Measurements from ENCODE around the gene PPARG. TPM values are rescaled to one million over a fixed set of nuclear protein-coding genes. Genes with fewer than 3 reads are reported as not detected.

The PPARG gene
- total and polyA plus RNA-seq, 2 donors (not counting 3 experiments of a cell fraction or from before 2014, with no cell fraction given): 0.15 to 1.3 TPM

GRCh38 chr3:12370758-12371157, 81.9 kb downstream of the PPARG start:
- Histone ChIP-seq H3K9me3 (replicated peaks; ENCODE audit: control insufficient read depth, insufficient read depth, low read length) (no peaks in the 10 kb centered on the region), H3K27ac (ENCODE audit: insufficient read depth, low read depth, low read length) (no peak overlapping the region), H4K20me1 (replicated peaks; ENCODE audit: control insufficient read depth, extremely low read depth, insufficient read depth, low read length) (no peaks in the 10 kb centered on the region), H3K9me1 (replicated peaks; ENCODE audit: control insufficient read depth, extremely low read depth, insufficient read depth, low read length) (no peaks in the 10 kb centered on the region), H3K27me3 (ENCODE audit: control insufficient read depth in 2 of 2, insufficient read depth in 2 of 2, low read length in 2 of 2) (peaks cover 0 to 4% of the 10 kb centered on the region in 2 experiments), H3K79me2 (ENCODE audit: control insufficient read depth, insufficient read depth, low read length) (no peaks in the 10 kb centered on the region), H3K4me2 (ENCODE audit: insufficient read depth, low read length) (no peak overlapping the region), H3K4me1 (ENCODE audit: control insufficient read depth, extremely low read depth, insufficient read depth, low read length) (no peaks in the 10 kb centered on the region), H3K36me3 (ENCODE audit: control insufficient read depth in 2 of 2, extremely low read depth in 1 of 2, insufficient read depth in 2 of 2, low read length in 2 of 2) (no peaks in the 10 kb centered on the region), H3K4me3 (replicated peaks in 1 of 3; ENCODE audit: insufficient read depth in 1 of 3, low read depth in 1 of 3, low read length in 3 of 3) (no peak overlapping the region), H3K9ac (replicated peaks; ENCODE audit: extremely low read depth, insufficient read depth, low read length) (no peak overlapping the region), H2AFZ (ENCODE audit: low read depth, low read length) (no peak overlapping the region)
- ChIA-PET CTCF (interaction anchor here (1.0 kb wide), 1 partner anchor 18 kb away, joined by 3 read pairs; no protein-coding TSS in a partner anchor), POLR2A (no interaction called here)
- dilution Hi-C loops (cut with MboI; ENCODE audit: extremely low pct_ligation_motif_present, low sequenced_read_pairs): no loop called here
- peak; percentile 14 for DNase-seq (ENCODE audit: low read depth, low spot score)
- FAIRE-seq: peak; percentile 70
- BruUV-seq (replicated peaks): no TSS peak
- intact Hi-C loops (cut with micrococcal nuclease): no loop called here
- TF ChIP-seq FOS (IDR thresholded peaks at IDR 0.05; ENCODE audit: borderline replicate concordance, insufficient read depth, low read length): peak; percentile 30
- TF ChIP-seq EZH2 (IDR thresholded peaks at IDR 0.05; ENCODE audit: borderline replicate concordance, low read depth, low read length, severe bottlenecking): no peak

- Histone ChIP-seq H3K79me2 (ENCODE audit: control insufficient read depth, insufficient read depth, low read length) (no peaks in the 10 kb centered on the region), H3K4me1 (ENCODE audit: control insufficient read depth, extremely low read depth, insufficient read depth, low read length) (no peaks in the 10 kb centered on the region), H3K4me2 (ENCODE audit: insufficient read depth, low read length) (no peak overlapping the region), H3K9me1 (replicated peaks; ENCODE audit: control insufficient read depth, extremely low read depth, insufficient read depth, low read length) (no peaks in the 10 kb centered on the region), H3K9me3 (replicated peaks; ENCODE audit: control insufficient read depth, insufficient read depth, low read length) (no peaks in the 10 kb centered on the region), H3K27ac (ENCODE audit: insufficient read depth, low read depth, low read length) (no peak overlapping the region), H3K36me3 (ENCODE audit: control insufficient read depth in 2 of 2, extremely low read depth in 1 of 2, insufficient read depth in 2 of 2, low read length in 2 of 2) (no peaks in the 10 kb centered on the region), H4K20me1 (replicated peaks; ENCODE audit: control insufficient read depth, extremely low read depth, insufficient read depth, low read length) (no peaks in the 10 kb centered on the region), H3K4me3 (replicated peaks in 1 of 3; ENCODE audit: insufficient read depth in 1 of 3, low read depth in 1 of 3, low read length in 3 of 3) (no peak overlapping the region), H3K9ac (replicated peaks; ENCODE audit: extremely low read depth, insufficient read depth, low read length) (no peak overlapping the region), H2AFZ (ENCODE audit: low read depth, low read length) (no peak overlapping the region), H3K27me3 (ENCODE audit: control insufficient read depth in 2 of 2, insufficient read depth in 2 of 2, low read length in 2 of 2) (peaks cover 0 to 4% of the 10 kb centered on the region in 2 experiments)
- ChIA-PET CTCF (interaction anchor here (1.3 kb wide), 1 partner anchor 108 kb away, joined by 3 read pairs; no protein-coding TSS in a partner anchor), POLR2A (no interaction called here)
- TF ChIP-seq POLR2A (IDR thresholded peaks at IDR 0.05; ENCODE audit: low read depth, low read length) (no peak), EZH2 (IDR thresholded peaks at IDR 0.05; ENCODE audit: borderline replicate concordance, low read depth, low read length, severe bottlenecking) (no peak), JUN (IDR thresholded peaks at IDR 0.05; ENCODE audit: borderline replicate concordance, insufficient read depth, insufficient read length, low read depth) (no peak), MYC (IDR thresholded peaks at IDR 0.05; ENCODE audit: low read depth, low read length) (no peak), GATA2 (IDR thresholded peaks at IDR 0.05; ENCODE audit: insufficient read depth, insufficient read length, low read depth, low read length) (no peak), POLR2AphosphoS5 (IDR thresholded peaks at IDR 0.05; ENCODE audit: insufficient read depth, low read depth, low read length) (no peak), CTCF (IDR thresholded peaks at IDR 0.05; ENCODE audit: extremely low read depth in 1 of 2, insufficient read depth in 1 of 2, low read depth in 1 of 2, low read length in 2 of 2) (no peak), FOS (IDR thresholded peaks at IDR 0.05; ENCODE audit: borderline replicate concordance, insufficient read depth, low read length) (no peak), MAX (IDR thresholded peaks at IDR 0.05; ENCODE audit: insufficient read depth, insufficient read length) (no peak)
- no peak for FAIRE-seq
- DNase-seq (ENCODE audit: low read depth, low spot score): no peak
- no TSS peak for BruUV-seq (replicated peaks)
- intact Hi-C loops (cut with micrococcal nuclease): loop anchor here (2.0 kb wide), 1 partner anchor 15 kb away; no protein-coding TSS in a partner anchor
- dilution Hi-C loops (cut with MboI; ENCODE audit: extremely low pct_ligation_motif_present, low sequenced_read_pairs): no loop called here
These were observed 82.8 kb downstream of the PPARG start for GRCh38 chr3:12371525-12372140.

Data from endothelial cell of umbilical vein (primary cell).